Measurements from ENCODE around the gene PRMT2. TPM values are rescaled to one million over a fixed set of nuclear protein-coding genes. Genes with fewer than 3 reads are reported as not detected.

The PRMT2 gene
- total and polyA plus RNA-seq, 8 donors = 91.7 to 153 (median 141) TPM

- H3K27me3 ChIP-seq = no peaks in the 10 kb centered on the region
- no peak overlapping the region for H3K27ac ChIP-seq
- peaks cover 0 to 43% of the 10 kb centered on the region in 2 donors for H3K36me3 ChIP-seq
- TF ChIP-seq CTCF (IDR thresholded peaks at IDR 0.05) = peak; percentile 24
- H3K9me3 ChIP-seq = no peaks in the 10 kb centered on the region
- intact Hi-C loops (cut with DNase I) = no loop called here
- H3K4me3 ChIP-seq = no peak overlapping the region
- ATAC-seq (no peak), DNase-seq (peak in 2 of 4 donors; percentile 16 to 26)
- H3K4me1 ChIP-seq = peaks cover 33 to 42% of the 10 kb centered on the region in 2 donors
Observed at GRCh38 chr21:46639489-46640386, 4.3 kb downstream of the PRMT2 start.

GRCh38 chr21:46641656-46642055, 6.2 kb downstream of the PRMT2 start:
- no peaks in the 10 kb centered on the region for H3K27me3 ChIP-seq
- no peaks in the 10 kb centered on the region for H3K9me3 ChIP-seq
- H3K4me3 ChIP-seq = no peak overlapping the region
- peaks cover 0 to 62% of the 10 kb centered on the region in 2 donors for H3K36me3 ChIP-seq
- ATAC-seq (no peak), DNase-seq (no peak)
- H3K4me1 ChIP-seq = peaks cover 26 to 34% of the 10 kb centered on the region in 2 donors
- H3K27ac ChIP-seq = no peak overlapping the region
- no peak for TF ChIP-seq CTCF (IDR thresholded peaks at IDR 0.05)
- intact Hi-C loops (cut with DNase I) = no loop called here

GRCh38 chr21:46643379-46644177, 8.1 kb downstream of the PRMT2 start:
- no peaks in the 10 kb centered on the region for H3K27me3 ChIP-seq
- peaks cover 13 to 15% of the 10 kb centered on the region in 2 donors for H3K4me1 ChIP-seq
- no peak for TF ChIP-seq CTCF (IDR thresholded peaks at IDR 0.05)
- ATAC-seq = peak; percentile 78
- H3K9me3 ChIP-seq = no peaks in the 10 kb centered on the region
- DNase-seq = no peak
- H3K4me3 ChIP-seq = no peak overlapping the region
- intact Hi-C loops (cut with DNase I) = no loop called here
- H3K36me3 ChIP-seq = peaks cover 0 to 81% of the 10 kb centered on the region in 2 donors
- H3K27ac ChIP-seq = peak overlapping the region in 1 of 2 donors; percentile 8

- no peak for TF ChIP-seq CTCF (IDR thresholded peaks at IDR 0.05)
- no peak overlapping the region for H3K4me3 ChIP-seq
- H3K27me3 ChIP-seq = no peaks in the 10 kb centered on the region
- no peak overlapping the region for H3K27ac ChIP-seq
- no peaks in the 10 kb centered on the region for H3K4me1 ChIP-seq
- no peaks in the 10 kb centered on the region for H3K9me3 ChIP-seq
- DNase-seq = no peak
- intact Hi-C loops (cut with DNase I) = no loop called here
- H3K36me3 ChIP-seq = peaks cover 0 to 99% of the 10 kb centered on the region in 2 donors
- no peak for ATAC-seq
Observed at GRCh38 chr21:46645840-46646239, 10.4 kb downstream of the PRMT2 start.

Measured in left lung (tissue), 10 donors.